Measurements from ENCODE around the gene TMEM179. TPM values are rescaled to one million over a fixed set of nuclear protein-coding genes. Genes with fewer than 3 reads are reported as not detected.

Gene TMEM179
- total RNA-seq, 4 donors from 2014 or later, result 0.66 to 0.84 (median 0.78) TPM; not detected in 1

DNA sequence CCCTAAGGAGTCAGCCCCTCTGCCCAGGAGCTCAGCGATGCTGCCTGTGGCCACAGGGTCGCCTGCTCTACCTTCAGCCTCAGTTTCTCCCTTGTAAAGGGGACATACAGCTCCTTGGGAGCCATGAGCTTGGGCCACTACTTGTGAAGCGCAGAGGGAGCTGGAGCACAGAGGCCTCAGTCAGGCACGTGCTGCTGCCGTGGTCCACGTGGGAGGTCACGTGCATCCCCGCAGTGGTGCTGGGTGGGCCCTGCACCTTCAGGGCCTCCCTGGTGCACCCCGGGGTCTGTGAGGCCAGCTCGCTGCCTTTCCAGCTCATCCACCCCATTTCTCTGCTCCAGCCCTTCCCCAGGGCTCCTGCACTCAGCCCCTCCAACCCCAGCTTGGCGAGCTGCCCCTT is 36.0 kb downstream of the TMEM179 start:
- peaks cover 0 to 39% of the 10 kb centered on the region in 2 donors for H3K27me3 ChIP-seq

DNA sequence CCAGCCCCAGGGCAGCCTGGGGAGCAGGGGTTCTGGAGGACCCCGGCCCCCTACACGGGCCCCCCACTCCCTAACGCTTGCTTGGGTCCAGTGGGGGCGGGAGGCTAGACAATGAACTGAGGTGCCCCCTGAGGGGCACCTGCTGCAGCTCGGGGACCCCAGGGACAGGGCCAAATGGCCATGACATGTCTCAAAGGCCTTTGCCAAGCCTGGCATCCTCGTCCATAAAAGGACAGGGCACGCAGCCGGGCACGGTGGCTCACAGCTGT is 36.7 kb downstream of the TMEM179 start:
- 88 to 89% methylated on average over 5 to 9 of the region's 9 CpGs for WGBS, 2 donors
- TF ChIP-seq EP300 (IDR thresholded peaks at IDR 0.05) (no peak), POLR2A (IDR thresholded peaks at IDR 0.05) (no peak)
- TF ChIP-seq, protein P1, sequence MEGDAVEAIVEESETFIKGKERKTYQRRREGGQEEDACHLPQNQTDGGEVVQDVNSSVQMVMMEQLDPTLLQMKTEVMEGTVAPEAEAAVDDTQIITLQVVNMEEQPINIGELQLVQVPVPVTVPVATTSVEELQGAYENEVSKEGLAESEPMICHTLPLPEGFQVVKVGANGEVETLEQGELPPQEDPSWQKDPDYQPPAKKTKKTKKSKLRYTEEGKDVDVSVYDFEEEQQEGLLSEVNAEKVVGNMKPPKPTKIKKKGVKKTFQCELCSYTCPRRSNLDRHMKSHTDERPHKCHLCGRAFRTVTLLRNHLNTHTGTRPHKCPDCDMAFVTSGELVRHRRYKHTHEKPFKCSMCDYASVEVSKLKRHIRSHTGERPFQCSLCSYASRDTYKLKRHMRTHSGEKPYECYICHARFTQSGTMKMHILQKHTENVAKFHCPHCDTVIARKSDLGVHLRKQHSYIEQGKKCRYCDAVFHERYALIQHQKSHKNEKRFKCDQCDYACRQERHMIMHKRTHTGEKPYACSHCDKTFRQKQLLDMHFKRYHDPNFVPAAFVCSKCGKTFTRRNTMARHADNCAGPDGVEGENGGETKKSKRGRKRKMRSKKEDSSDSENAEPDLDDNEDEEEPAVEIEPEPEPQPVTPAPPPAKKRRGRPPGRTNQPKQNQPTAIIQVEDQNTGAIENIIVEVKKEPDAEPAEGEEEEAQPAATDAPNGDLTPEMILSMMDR (IDR thresholded peaks at IDR 0.05), result no peak
- peaks cover 0 to 39% of the 10 kb centered on the region in 2 donors for H3K27me3 ChIP-seq
- no peak for DNase-seq (ENCODE audit: low spot score in 2 of 2)
- H3K36me3 ChIP-seq, result no peaks in the 10 kb centered on the region
- H3K4me1 ChIP-seq, result peaks cover 0 to 13% (median 0%) of the 10 kb centered on the region in 4 donors
- no peak overlapping the region for H3K27ac ChIP-seq
- no peaks in the 10 kb centered on the region for H3K9me3 ChIP-seq
- no peak overlapping the region for H3K4me3 ChIP-seq

More for the DNA sequence above, 36.0 kb downstream of the TMEM179 start:
- WGBS, 2 donors, result 70 to 75% methylated on average over 10 to 11 of the region's 11 CpGs
- Histone ChIP-seq H3K36me3 (no peaks in the 10 kb centered on the region), H3K27ac (no peak overlapping the region), H3K9me3 (no peaks in the 10 kb centered on the region), H3K4me1 (peaks cover 0 to 11% (median 0%) of the 10 kb centered on the region in 4 donors), H3K4me3 (no peak overlapping the region)
- no peak for DNase-seq (ENCODE audit: low spot score in 2 of 2)
- TF ChIP-seq POLR2A (IDR thresholded peaks at IDR 0.05), result no peak
- TF ChIP-seq, protein P1 (IDR thresholded peaks at IDR 0.05), result no peak
- TF ChIP-seq EP300 (IDR thresholded peaks at IDR 0.05), result no peak

DNA sequence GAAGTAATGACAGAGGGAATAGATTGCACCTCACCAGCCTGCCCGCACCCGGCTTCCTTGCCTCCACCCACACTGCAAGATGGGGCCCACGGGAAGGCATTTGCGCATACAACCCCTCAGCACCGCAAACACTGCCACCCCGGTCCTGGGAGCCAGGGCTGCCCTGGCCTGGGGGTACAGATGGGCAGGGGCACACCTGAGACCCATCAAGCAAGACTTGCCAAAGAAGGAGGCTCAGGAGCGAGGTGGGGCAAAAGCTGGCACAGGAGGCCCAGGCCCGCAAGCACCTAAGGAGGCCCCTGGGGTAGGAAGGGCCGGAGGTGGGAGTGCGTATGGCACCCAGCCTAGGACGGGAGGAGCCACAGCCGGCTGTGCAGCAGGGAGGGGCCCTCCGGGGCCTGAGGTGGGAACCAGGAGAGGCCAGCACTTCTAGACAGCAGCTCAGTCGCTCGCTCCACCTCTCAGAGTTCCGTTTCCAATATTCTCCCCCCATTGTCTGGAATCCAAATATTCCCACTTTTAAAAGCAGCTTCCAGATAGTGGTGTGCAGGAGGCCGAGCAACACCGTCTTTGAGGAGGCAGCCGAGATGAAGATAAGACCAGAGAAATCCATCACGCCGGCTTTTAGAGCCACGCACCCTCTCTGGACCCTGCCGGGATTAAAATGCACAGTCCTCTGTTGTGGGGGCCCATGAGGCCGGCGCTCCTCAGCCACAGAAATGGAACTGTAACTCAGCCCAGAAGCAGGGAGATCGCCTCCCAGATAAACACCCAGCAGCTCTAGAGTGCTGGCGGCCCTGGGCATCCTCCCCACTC is 37.2 kb downstream of the TMEM179 start:
- H3K27me3 ChIP-seq, result peaks cover 0 to 39% of the 10 kb centered on the region in 2 donors
- DNase-seq (ENCODE audit: low spot score in 2 of 2), result no peak
- no peaks in the 10 kb centered on the region for H3K9me3 ChIP-seq
- no peaks in the 10 kb centered on the region for H3K36me3 ChIP-seq
- TF ChIP-seq POLR2A (IDR thresholded peaks at IDR 0.05) (no peak), EP300 (IDR thresholded peaks at IDR 0.05) (no peak)
- TF ChIP-seq, protein P1 (IDR thresholded peaks at IDR 0.05), result no peak
- no peak overlapping the region for H3K27ac ChIP-seq
- 42 to 49% methylated on average over 20 to 27 of the region's 27 CpGs for WGBS, 2 donors
- no peak overlapping the region for H3K4me3 ChIP-seq
- H3K4me1 ChIP-seq, result peaks cover 0 to 13% (median 0%) of the 10 kb centered on the region in 4 donors

DNA sequence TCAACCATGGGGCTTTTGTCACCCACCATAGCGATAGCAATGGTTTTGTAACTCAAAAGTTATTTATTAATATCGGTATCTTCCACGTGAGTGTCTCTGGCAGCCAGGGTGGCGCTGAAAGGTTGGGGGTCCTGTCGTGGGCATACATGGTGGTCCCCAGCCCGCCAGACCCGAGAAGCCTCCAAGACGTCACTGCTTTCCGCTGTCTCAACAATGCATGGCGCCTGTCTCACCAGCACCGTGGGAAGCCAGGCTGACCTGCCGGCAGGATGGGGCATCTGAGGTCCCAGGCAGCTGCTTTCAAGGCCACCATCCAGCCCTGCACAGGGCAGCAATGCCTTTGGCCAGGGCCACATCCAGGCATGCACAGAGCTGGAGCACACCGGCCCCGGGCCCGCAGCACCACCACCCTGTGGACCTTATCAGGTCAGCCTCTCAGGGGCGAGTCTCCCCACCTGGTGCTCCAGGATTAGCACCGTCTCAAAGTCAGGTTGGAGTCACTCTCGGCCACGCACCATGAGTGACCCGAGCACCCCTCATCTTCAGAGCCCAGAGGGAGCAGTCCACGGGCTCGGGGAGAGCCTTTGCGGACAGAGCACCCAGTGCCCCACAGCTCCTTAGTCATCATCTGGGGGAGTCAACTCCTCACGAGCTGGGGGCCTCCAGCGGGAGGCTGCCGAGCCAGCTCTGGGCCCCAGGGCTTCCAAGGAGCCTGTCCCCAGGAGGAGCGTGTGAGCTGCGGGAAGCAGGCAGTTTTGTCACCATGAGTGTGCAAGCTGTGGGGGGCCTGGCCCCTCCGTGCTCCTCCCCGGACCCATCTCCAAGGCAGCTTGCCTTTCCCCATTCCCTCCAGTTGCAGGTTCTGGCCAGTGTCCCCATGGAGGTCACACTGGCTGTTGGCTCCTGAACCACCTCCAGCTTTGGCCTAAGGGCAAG is 39.6 kb downstream of the TMEM179 start:
- Histone ChIP-seq H3K27me3 (peaks cover 0 to 39% of the 10 kb centered on the region in 2 donors), H3K4me1 (peaks cover 0 to 13% (median 0%) of the 10 kb centered on the region in 4 donors), H3K36me3 (no peaks in the 10 kb centered on the region), H3K27ac (no peak overlapping the region), H3K9me3 (no peaks in the 10 kb centered on the region), H3K4me3 (no peak overlapping the region)
- 67 to 73% methylated on average over 20 to 25 of the region's 30 CpGs for WGBS, 2 donors
- TF ChIP-seq, protein P1 (IDR thresholded peaks at IDR 0.05), result no peak
- TF ChIP-seq EP300 (IDR thresholded peaks at IDR 0.05) (no peak), POLR2A (IDR thresholded peaks at IDR 0.05) (no peak)
- DNase-seq (ENCODE audit: low spot score in 2 of 2), result no peak
